GM12873 (cell line): ENCODE measurements around the gene ANKRD34B.

Experiments
- TF ChIP-seq, protein P1 (sequence below): IDR thresholded peaks from 2 replicates; pipeline ENCODE4 v1.5.1; 2012; ENCODE audit warnings: low read depth, mild to moderate bottlenecking, moderate library complexity, low read length, control low read depth; ENCODE audit not compliant: insufficient read depth; ENCODE audit errors: missing control alignments

Gene ANKRD34B

GRCh38 chr5:80590766-80591165 lies 20.7 kb upstream of the ANKRD34B start:
- TF ChIP-seq, protein P1, sequence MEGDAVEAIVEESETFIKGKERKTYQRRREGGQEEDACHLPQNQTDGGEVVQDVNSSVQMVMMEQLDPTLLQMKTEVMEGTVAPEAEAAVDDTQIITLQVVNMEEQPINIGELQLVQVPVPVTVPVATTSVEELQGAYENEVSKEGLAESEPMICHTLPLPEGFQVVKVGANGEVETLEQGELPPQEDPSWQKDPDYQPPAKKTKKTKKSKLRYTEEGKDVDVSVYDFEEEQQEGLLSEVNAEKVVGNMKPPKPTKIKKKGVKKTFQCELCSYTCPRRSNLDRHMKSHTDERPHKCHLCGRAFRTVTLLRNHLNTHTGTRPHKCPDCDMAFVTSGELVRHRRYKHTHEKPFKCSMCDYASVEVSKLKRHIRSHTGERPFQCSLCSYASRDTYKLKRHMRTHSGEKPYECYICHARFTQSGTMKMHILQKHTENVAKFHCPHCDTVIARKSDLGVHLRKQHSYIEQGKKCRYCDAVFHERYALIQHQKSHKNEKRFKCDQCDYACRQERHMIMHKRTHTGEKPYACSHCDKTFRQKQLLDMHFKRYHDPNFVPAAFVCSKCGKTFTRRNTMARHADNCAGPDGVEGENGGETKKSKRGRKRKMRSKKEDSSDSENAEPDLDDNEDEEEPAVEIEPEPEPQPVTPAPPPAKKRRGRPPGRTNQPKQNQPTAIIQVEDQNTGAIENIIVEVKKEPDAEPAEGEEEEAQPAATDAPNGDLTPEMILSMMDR: no peak

- TF ChIP-seq, protein P1: no peak
Measured at GRCh38 chr5:80588858-80589540, 18.9 kb upstream of the ANKRD34B start.

GRCh38 chr5:80584770-80585169 lies 14.7 kb upstream of the ANKRD34B start:
- TF ChIP-seq, protein P1: no peak

DNA sequence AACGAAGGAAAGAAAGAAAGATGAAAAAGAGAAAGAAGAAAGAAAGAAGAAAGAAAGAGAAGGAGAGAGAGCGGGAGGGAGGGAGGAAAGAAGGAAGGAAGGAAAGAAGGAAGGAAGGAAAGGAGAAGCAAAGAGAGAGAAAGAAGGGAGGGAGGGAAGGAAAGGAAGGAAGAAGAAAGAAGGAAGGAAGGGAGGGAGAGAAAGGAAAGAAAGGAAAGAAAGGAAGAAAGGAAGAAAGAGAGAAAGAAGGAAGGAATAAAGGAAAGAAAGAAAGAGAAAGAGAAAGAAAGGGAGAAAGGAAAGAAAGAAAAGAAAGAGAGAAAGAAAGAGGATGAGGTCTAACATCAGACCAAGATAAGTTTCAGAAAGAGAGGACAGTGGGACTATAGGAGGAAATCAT lies 9.0 kb upstream of the ANKRD34B start:
- TF ChIP-seq, protein P1: no peak

DNA sequence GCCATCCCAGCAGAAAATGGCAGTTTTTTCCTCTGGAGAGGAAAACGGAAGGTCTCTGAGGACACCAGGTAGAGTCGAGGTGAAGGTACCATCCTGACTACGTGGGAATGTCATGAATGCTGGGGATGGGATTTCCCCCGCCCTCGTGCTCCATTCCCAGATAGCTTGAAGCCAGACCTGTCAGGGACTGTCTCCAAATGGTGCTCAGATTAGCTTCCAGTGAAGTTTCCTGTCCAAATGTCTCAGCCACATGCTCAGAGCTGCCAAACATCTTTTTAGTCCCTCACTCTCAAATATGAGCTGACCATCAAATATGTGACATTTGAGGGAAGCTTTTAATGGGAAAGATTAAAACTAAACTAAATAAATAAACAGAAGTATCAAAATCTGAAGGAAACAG lies 7.6 kb upstream of the ANKRD34B start:
- TF ChIP-seq, protein P1: no peak

- TF ChIP-seq, protein P1: no peak
Measured at GRCh38 chr5:80576383-80576782, 6.3 kb upstream of the ANKRD34B start.

DNA sequence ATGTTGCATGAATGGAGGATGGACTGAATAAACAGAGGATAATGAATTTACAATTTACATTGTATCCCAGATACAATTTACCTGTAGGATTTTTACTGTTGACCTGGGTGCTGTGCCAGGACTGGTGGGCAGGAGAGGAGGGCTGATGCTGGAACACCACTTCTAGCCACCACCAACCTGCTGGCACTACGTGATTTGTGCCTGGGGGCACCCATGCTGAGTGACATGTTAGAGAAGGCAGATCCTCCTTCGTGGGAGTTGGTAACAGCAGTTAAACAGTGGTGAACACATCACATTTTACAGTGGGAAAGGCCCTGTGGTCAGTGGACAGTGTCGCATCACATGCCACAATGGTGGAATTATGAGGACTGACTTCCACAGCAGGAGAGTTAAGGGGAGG lies 3.0 kb upstream of the ANKRD34B start:
- TF ChIP-seq, protein P1: no peak
